H1 (cell line): ENCODE measurements around the gene RUFY1.
"Not testable (repeated sequence)": the region's sequence is repeated elsewhere in the genome, so short reads cannot be mapped to it uniquely, and the experiment has no call there.

Experiments used
- CTCF ChIP-seq, 3 experiments: IDR thresholded peaks; 1 replicate in 2 of 3; 2 replicates in 1 of 3; pipeline versions ENCODE4 v1.5.1 to v1.6.1; 2011; ENCODE audit warnings: low read length in 3 of 3, mild to moderate bottlenecking in 3 of 3, inconsistent platforms in 2 of 3, low read depth in 1 of 3, moderate library complexity in 1 of 3; ENCODE audit not compliant: insufficient read depth in 1 of 3; ENCODE audit errors: control extremely low read depth in 1 of 3
- E2F6 ChIP-seq: IDR thresholded peaks from 2 replicates; pipeline ENCODE4 v1.6.1; 2012; ENCODE audit warnings: inconsistent platforms
- EGR1 ChIP-seq: IDR thresholded peaks from 2 replicates; pipeline ENCODE4 v1.6.1; 2011; ENCODE audit warnings: low read depth, low read length, borderline replicate concordance
- GABPA ChIP-seq: IDR thresholded peaks from 2 replicates; pipeline ENCODE4 v1.6.1; 2011; ENCODE audit warnings: mild to moderate bottlenecking, low read length, moderate library complexity, borderline replicate concordance; ENCODE audit not compliant: insufficient read depth
- HDAC2 ChIP-seq, 2 experiments: fragments of 300-600 bp in 1 of 2; sonication (generic) in 1 of 2; IDR thresholded peaks; 2 replicates each; pipeline ENCODE4 v1.6.1; 2011 to 2012; ENCODE audit warnings: low read depth in 2 of 2, low read length in 2 of 2, mild to moderate bottlenecking in 2 of 2, moderate library complexity in 2 of 2, borderline replicate concordance in 1 of 2, inconsistent platforms in 1 of 2
- MAFK ChIP-seq: IDR thresholded peaks from 2 replicates; pipeline ENCODE4 v1.6.1; 2012; ENCODE audit warnings: low read depth, mild to moderate bottlenecking, improper control_type of control experiment, low read length
- MAX ChIP-seq: IDR thresholded peaks from 2 replicates; pipeline ENCODE4 v1.6.1; 2012; ENCODE audit warnings: inconsistent platforms
- POLR2AphosphoS5 ChIP-seq: IDR thresholded peaks from 2 replicates; pipeline ENCODE4 v1.6.1; 2011; ENCODE audit warnings: low read depth, low read length
- SP1 ChIP-seq: IDR thresholded peaks from 2 replicates; pipeline ENCODE4 v1.6.1; 2011; ENCODE audit warnings: low read depth, low read length

- TF ChIP-seq CTCF (IDR thresholded peaks at IDR 0.05; ENCODE audit: control extremely low read depth in 1 of 3, insufficient read depth in 1 of 3, low read depth in 1 of 3, low read length in 3 of 3); MAFK; EGR1; E2F6; GABPA; POLR2AphosphoS5; MAX; SP1; HDAC2 (IDR thresholded peaks at IDR 0.05; ENCODE audit: borderline replicate concordance in 1 of 2, low read depth in 2 of 2, low read length in 2 of 2): not testable (repeated sequence)
Observed at GRCh38 chr5:179639296-179639695, 88.9 kb downstream of the RUFY1 start.
